SK-N-SH (cell line): Measurements from ENCODE around the gene LYRM4. TPM values are rescaled to one million over a fixed set of nuclear protein-coding genes. Genes with fewer than 3 reads are reported as not detected.

Experiments
- CTCF ChIA-PET: fragments of 300-600, 350-600 bp; formaldehyde crosslinking; extraction: SDS; loops from one replicate; lab custom pipeline; 2021; lab: Yijun Ruan, JAX
- POLR2A ChIA-PET: fragments of 350-600 bp; sonication (Branson Sonifier 250); formaldehyde crosslinking; extraction: SDS; loops from one replicate; lab custom pipeline; 2020; ENCODE audit warnings: antibody characterized with exemption, inconsistent platforms; lab: Yijun Ruan, JAX
- DNase-seq: peaks from one replicate; pipeline ENCODE4 v3.0.0; 2012
- H2AFZ ChIP-seq: fragments of 200-600 bp; sonication (generic); 2 replicates; pipeline ENCODE4 v1.8.1; 2016; ENCODE audit warnings: antibody characterized with exemption, mild to moderate bottlenecking, low read depth
- H3F3A ChIP-seq: fragments of 200-600 bp; sonication (generic); replicated peaks from 2 replicates; pipeline ENCODE3; 2016; ENCODE audit warnings: antibody characterized with exemption, mild to moderate bottlenecking; ENCODE audit not compliant: insufficient read depth
- H3K27ac ChIP-seq, 2 experiments: fragments of 200-500 bp in 1 of 2; fragments of 200-600 bp in 1 of 2; sonication (Bioruptor generic) in 1 of 2; sonication (generic), shearing (Covaris generic) in 1 of 2; 2 replicates each; pipeline versions ENCODE4 v1.5.1 to v1.6.1; 2014 to 2016; ENCODE audit warnings: low read depth in 2 of 2, inconsistent platforms in 1 of 2, low read length in 1 of 2, mild to moderate bottlenecking in 1 of 2, mixed read lengths in 1 of 2
- H3K27me3 ChIP-seq: fragments of 200-600 bp; sonication (generic), shearing (Covaris generic); 2 replicates; pipeline ENCODE4 v1.6.1; 2016; ENCODE audit warnings: mixed run types; ENCODE audit not compliant: insufficient read depth
- H3K36me3 ChIP-seq, 2 experiments: fragments of 200-500 bp in 1 of 2; fragments of 200-600 bp in 1 of 2; sonication (Bioruptor generic) in 1 of 2; sonication (generic) in 1 of 2; replicated peaks in 1 of 2; 2 replicates each; pipeline versions ENCODE3 to v1.5.1; 2014 to 2016; ENCODE audit warnings: low read length in 1 of 2, mild to moderate bottlenecking in 1 of 2; ENCODE audit not compliant: insufficient read depth in 2 of 2, control insufficient read depth in 1 of 2
- H3K4me1 ChIP-seq, 2 experiments: fragments of 200-500 bp in 1 of 2; fragments of 200-600 bp in 1 of 2; sonication (Bioruptor generic) in 1 of 2; sonication (generic), shearing (Covaris generic) in 1 of 2; 2 replicates each; pipeline versions ENCODE4 v1.5.1 to v1.6.1; 2014 to 2016; ENCODE audit warnings: low read depth in 1 of 2, low read length in 1 of 2, mixed run types in 1 of 2; ENCODE audit not compliant: insufficient read depth in 2 of 2, control insufficient read depth in 1 of 2
- H3K4me2 ChIP-seq: fragments of 200-600 bp; sonication (generic), shearing (Covaris generic); 2 replicates; pipeline ENCODE4 v1.6.1; 2017; ENCODE audit warnings: mixed run types
- H3K4me3 ChIP-seq, 2 experiments: fragments of 200-500 bp in 1 of 2; fragments of 200-600 bp in 1 of 2; sonication (Bioruptor generic) in 1 of 2; sonication (generic), shearing (Covaris generic) in 1 of 2; 2 replicates each; pipeline versions ENCODE4 v1.5.1 to v1.8.1; 2014 to 2016; ENCODE audit warnings: low read depth in 2 of 2, inconsistent platforms in 1 of 2, low read length in 1 of 2, mild to moderate bottlenecking in 1 of 2, mixed read lengths in 1 of 2, moderate library complexity in 1 of 2
- H3K79me2 ChIP-seq: fragments of 200-600 bp; sonication (generic); 2 replicates; pipeline ENCODE4 v1.8.1; 2017; ENCODE audit warnings: mild to moderate bottlenecking; ENCODE audit not compliant: insufficient read depth
- H3K9ac ChIP-seq: fragments of 200-600 bp; sonication (generic); 2 replicates; pipeline ENCODE4 v1.6.1; 2017; ENCODE audit warnings: mixed run types
- H3K9me2 ChIP-seq: fragments of 200-600 bp; sonication (generic); 2 replicates; pipeline ENCODE4 v1.6.1; 2017; ENCODE audit warnings: mixed run types
- H3K9me3 ChIP-seq: fragments of 200-600 bp; sonication (generic); 2 replicates; pipeline ENCODE4 v1.6.1; 2017; ENCODE audit warnings: mixed run types, mild to moderate bottlenecking, moderate library complexity
- H4K20me1 ChIP-seq: fragments of 200-600 bp; sonication (generic); 2 replicates; pipeline ENCODE4 v1.6.1; 2017; ENCODE audit warnings: mild to moderate bottlenecking, mixed run types; ENCODE audit not compliant: insufficient read depth
- EZH2phosphoT487 ChIP-seq: fragments of 200-600 bp; sonication (generic); IDR thresholded peaks from 2 replicates; pipeline ENCODE4 v1.6.1; 2017; ENCODE audit warnings: low read depth, mixed run types, mild to moderate bottlenecking, antibody characterized with exemption, moderate library complexity, borderline replicate concordance
- FOSL2 ChIP-seq: IDR thresholded peaks from 2 replicates; pipeline ENCODE4 v1.4.0; 2012; ENCODE audit warnings: low read depth, mild to moderate bottlenecking, moderate library complexity, borderline replicate concordance
- FOXJ3 ChIP-seq: sonication (generic); formaldehyde crosslinking; IDR thresholded peaks from 2 replicates; pipeline ENCODE4 v1.5.1; 2020; ENCODE audit warnings: mild to moderate bottlenecking, missing genetic modification reagents
- FOXM1 ChIP-seq: IDR thresholded peaks from 2 replicates; pipeline ENCODE4 v1.4.0; 2012; ENCODE audit warnings: low read depth, mild to moderate bottlenecking
- GABPA ChIP-seq: IDR thresholded peaks from 2 replicates; pipeline ENCODE4 v1.4.0; 2012; ENCODE audit warnings: low read depth, mild to moderate bottlenecking
- IRF3 ChIP-seq: fragments of 150-350 bp; IDR thresholded peaks from 2 replicates; pipeline ENCODE4 v1.6.1; 2016; ENCODE audit warnings: mild to moderate bottlenecking, low read depth, low read length
- MAX ChIP-seq: IDR thresholded peaks from 2 replicates; pipeline ENCODE4 v1.4.0; 2012; ENCODE audit warnings: low read depth
- MEF2A ChIP-seq: IDR thresholded peaks from 2 replicates; pipeline ENCODE4 v1.4.0; 2012; ENCODE audit warnings: low read depth, borderline replicate concordance
- NRF1 ChIP-seq: IDR thresholded peaks from 2 replicates; pipeline ENCODE4 v1.6.1; 2012; ENCODE audit warnings: low read depth, mild to moderate bottlenecking, low read length
- RCOR1 ChIP-seq: fragments of 150-350 bp; IDR thresholded peaks from 2 replicates; pipeline ENCODE4 v1.6.1; 2017; ENCODE audit warnings: antibody characterized with exemption, low read length
- RFX5 ChIP-seq: IDR thresholded peaks from 2 replicates; pipeline ENCODE4 v1.6.1; 2012; ENCODE audit warnings: mild to moderate bottlenecking, improper control_type of control experiment, low read length
- RXRA ChIP-seq: IDR thresholded peaks from 2 replicates; pipeline ENCODE4 v1.4.0; 2012; ENCODE audit warnings: low read depth, mild to moderate bottlenecking, borderline replicate concordance
- TEAD4 ChIP-seq: IDR thresholded peaks from 2 replicates; pipeline ENCODE4 v1.4.0; 2012; ENCODE audit warnings: mild to moderate bottlenecking, borderline replicate concordance; ENCODE audit not compliant: insufficient read depth
- YY1 ChIP-seq: IDR thresholded peaks from 2 replicates; pipeline ENCODE4 v1.4.0; 2012; ENCODE audit warnings: low read depth, mild to moderate bottlenecking
- WGBS: methylation state at CpG from one replicate; pipeline ENCODE4 v1.1.6; 2017; ENCODE audit warnings: low lambda C conversion rate; 5-methylcytosine and 5-hydroxymethylcytosine counted together
- polyA plus RNA-seq, 3 experiments: library from polyadenylated mRNA; depleted of rRNA; stranded (reverse); fragments of >200 nt; gene quantifications; 2 replicates each; pipeline ENCODE4 v1.2.3, GENCODE V29; 2012
- TF ChIP-seq, protein P1 (sequence below): IDR thresholded peaks from 2 replicates; pipeline ENCODE4 v1.6.1; 2012; ENCODE audit warnings: mild to moderate bottlenecking, low read depth, low read length, moderate library complexity

LYRM4 gene
- polyA plus RNA-seq, 1 of the 3 experiments (the other 2 are of a cell fraction): 37.2 TPM

GRCh38 chr6:5141046-5141445 lies 119.7 kb downstream of the LYRM4 start:
- no peak overlapping the region for H2AFZ ChIP-seq
- DNase-seq: no peak
- no peaks in the 10 kb centered on the region for H3K27me3 ChIP-seq
- ChIA-PET CTCF (interaction anchor here (0.6 to 1.4 kb wide), 2 partner anchors 239 to 867 kb away, joined by 3 to 5 read pairs; no protein-coding TSS in a partner anchor), POLR2A (no interaction called here)
- no peaks in the 10 kb centered on the region for H3K9me2 ChIP-seq
- H3K9ac ChIP-seq: no peak overlapping the region
- TF ChIP-seq RFX5: no peak
- TF ChIP-seq RCOR1: no peak
- TF ChIP-seq, protein P1, sequence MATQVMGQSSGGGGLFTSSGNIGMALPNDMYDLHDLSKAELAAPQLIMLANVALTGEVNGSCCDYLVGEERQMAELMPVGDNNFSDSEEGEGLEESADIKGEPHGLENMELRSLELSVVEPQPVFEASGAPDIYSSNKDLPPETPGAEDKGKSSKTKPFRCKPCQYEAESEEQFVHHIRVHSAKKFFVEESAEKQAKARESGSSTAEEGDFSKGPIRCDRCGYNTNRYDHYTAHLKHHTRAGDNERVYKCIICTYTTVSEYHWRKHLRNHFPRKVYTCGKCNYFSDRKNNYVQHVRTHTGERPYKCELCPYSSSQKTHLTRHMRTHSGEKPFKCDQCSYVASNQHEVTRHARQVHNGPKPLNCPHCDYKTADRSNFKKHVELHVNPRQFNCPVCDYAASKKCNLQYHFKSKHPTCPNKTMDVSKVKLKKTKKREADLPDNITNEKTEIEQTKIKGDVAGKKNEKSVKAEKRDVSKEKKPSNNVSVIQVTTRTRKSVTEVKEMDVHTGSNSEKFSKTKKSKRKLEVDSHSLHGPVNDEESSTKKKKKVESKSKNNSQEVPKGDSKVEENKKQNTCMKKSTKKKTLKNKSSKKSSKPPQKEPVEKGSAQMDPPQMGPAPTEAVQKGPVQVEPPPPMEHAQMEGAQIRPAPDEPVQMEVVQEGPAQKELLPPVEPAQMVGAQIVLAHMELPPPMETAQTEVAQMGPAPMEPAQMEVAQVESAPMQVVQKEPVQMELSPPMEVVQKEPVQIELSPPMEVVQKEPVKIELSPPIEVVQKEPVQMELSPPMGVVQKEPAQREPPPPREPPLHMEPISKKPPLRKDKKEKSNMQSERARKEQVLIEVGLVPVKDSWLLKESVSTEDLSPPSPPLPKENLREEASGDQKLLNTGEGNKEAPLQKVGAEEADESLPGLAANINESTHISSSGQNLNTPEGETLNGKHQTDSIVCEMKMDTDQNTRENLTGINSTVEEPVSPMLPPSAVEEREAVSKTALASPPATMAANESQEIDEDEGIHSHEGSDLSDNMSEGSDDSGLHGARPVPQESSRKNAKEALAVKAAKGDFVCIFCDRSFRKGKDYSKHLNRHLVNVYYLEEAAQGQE: no peak
- no peak for TF ChIP-seq EZH2phosphoT487
- TF ChIP-seq RXRA: no peak
- TF ChIP-seq YY1: no peak
- TF ChIP-seq MAX: no peak
- TF ChIP-seq FOXJ3 (CRISPR knock-in tag): no peak
- no peak for TF ChIP-seq NRF1
- WGBS: 98% methylated on average over 3 of the region's 3 CpGs
- H3F3A ChIP-seq: no peaks in the 10 kb centered on the region
- H4K20me1 ChIP-seq: no peaks in the 10 kb centered on the region
- no peaks in the 10 kb centered on the region for H3K79me2 ChIP-seq
- no peak overlapping the region for H3K4me2 ChIP-seq
- no peaks in the 10 kb centered on the region for H3K36me3 ChIP-seq
- no peak overlapping the region for H3K4me3 ChIP-seq
- H3K4me1 ChIP-seq: no peaks in the 10 kb centered on the region
- no peaks in the 10 kb centered on the region for H3K9me3 ChIP-seq
- H3K27ac ChIP-seq: no peak overlapping the region

- no peaks in the 10 kb centered on the region for H4K20me1 ChIP-seq
- no peaks in the 10 kb centered on the region for H3K36me3 ChIP-seq
- no peak overlapping the region for H2AFZ ChIP-seq
- 96% methylated on average over 12 of the region's 12 CpGs for WGBS
- no peaks in the 10 kb centered on the region for H3K9me3 ChIP-seq
- CTCF ChIA-PET: no interaction called here
- H3K4me3 ChIP-seq: no peak overlapping the region
- H3K79me2 ChIP-seq: no peaks in the 10 kb centered on the region
- POLR2A ChIA-PET: no interaction called here
- no peak for DNase-seq
- no peak overlapping the region for H3K9ac ChIP-seq
- no peak overlapping the region for H3K27ac ChIP-seq
- no peaks in the 10 kb centered on the region for H3K9me2 ChIP-seq
- no peaks in the 10 kb centered on the region for H3K27me3 ChIP-seq
- H3F3A ChIP-seq: no peaks in the 10 kb centered on the region
- H3K4me2 ChIP-seq: no peak overlapping the region
- no peak for TF ChIP-seq MEF2A
- no peak for TF ChIP-seq TEAD4
- TF ChIP-seq FOSL2: no peak
- no peak for TF ChIP-seq YY1
- TF ChIP-seq FOXM1: no peak
- TF ChIP-seq NRF1: no peak
- TF ChIP-seq GABPA: no peak
- no peak for TF ChIP-seq IRF3
- no peaks in the 10 kb centered on the region for H3K4me1 ChIP-seq
Observed at GRCh38 chr6:5139828-5140771, 120.7 kb downstream of the LYRM4 start.
